Measurements from ENCODE around the gene SLC2A8.

SLC2A8 gene

DNA sequence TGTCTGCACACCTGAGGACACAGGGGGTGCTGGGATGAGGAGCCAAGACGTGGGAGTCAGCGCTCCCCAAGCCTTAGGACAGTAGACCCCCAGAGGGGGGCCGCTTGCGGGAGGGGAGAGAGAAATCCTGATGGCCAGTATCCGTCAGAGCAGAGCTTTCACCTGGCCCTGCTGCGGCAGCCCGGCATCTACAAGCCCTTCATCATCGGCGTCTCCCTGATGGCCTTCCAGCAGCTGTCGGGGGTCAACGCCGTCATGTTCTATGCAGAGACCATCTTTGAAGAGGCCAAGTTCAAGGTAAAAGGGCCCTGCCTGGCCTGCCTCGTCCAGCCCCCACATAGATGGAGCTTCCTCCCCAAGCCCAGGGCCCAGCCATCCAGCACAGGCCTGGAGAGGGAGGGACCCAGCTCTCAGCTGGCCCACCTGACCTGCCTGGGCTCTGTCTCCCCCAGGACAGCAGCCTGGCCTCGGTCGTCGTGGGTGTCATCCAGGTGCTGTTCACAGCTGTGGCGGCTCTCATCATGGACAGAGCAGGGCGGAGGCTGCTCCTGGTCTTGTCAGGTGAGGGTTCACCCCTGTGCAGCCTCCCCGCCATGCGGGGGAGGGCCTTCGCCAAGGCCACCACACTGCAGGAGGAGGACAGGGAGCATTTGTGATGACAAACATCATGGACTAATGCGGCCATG lies 6.7 kb downstream of the SLC2A8 start:
- DNase-seq, result no peak

DNA sequence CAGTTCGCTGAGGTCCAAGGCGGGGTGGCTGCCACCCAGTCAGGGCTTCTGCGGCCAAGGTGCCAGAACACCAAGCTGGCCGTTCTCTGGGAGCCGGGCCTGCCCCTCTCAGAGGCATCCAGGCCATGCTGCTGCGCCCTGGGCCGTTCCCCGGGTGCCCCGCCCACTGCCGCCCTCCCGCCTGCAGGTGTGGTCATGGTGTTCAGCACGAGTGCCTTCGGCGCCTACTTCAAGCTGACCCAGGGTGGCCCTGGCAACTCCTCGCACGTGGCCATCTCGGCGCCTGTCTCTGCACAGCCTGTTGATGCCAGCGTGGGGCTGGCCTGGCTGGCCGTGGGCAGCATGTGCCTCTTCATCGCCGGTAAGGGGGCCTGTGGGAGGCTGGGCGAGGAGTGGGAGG lies 7.7 kb downstream of the SLC2A8 start:
- no peak for DNase-seq

DNA sequence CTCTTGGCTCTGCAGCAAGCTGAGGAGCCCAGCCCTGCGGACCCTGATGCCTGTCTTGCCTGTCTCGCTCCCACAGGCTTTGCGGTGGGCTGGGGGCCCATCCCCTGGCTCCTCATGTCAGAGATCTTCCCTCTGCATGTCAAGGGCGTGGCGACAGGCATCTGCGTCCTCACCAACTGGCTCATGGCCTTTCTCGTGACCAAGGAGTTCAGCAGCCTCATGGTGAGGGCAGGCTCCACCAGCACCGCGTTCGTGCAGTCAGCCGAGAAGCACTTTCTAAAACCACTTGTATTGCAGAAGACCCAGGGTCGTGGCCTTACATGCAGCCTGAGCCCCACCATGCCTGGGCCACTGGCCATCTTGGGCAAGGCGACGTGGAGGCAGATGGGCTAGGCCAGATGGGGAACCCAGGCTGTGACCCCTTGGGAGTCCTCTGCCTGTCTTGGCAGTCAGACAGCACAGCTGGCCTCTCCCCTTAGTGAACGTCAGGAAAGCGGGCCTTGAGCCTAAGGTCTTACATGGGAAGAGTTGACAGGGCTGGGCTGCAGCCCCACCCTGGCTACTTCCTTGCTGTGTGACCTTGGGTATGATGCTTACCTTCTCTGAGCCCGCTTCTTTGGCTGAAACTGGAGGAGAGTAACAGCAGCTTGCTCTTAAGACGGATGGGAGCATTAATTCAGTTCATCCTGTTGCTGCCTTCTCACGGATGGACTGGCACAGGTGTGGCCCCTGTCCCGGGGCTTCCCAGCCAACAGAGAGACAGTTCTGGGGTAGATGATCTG lies 8.6 kb downstream of the SLC2A8 start:
- no peak for DNase-seq

DNA sequence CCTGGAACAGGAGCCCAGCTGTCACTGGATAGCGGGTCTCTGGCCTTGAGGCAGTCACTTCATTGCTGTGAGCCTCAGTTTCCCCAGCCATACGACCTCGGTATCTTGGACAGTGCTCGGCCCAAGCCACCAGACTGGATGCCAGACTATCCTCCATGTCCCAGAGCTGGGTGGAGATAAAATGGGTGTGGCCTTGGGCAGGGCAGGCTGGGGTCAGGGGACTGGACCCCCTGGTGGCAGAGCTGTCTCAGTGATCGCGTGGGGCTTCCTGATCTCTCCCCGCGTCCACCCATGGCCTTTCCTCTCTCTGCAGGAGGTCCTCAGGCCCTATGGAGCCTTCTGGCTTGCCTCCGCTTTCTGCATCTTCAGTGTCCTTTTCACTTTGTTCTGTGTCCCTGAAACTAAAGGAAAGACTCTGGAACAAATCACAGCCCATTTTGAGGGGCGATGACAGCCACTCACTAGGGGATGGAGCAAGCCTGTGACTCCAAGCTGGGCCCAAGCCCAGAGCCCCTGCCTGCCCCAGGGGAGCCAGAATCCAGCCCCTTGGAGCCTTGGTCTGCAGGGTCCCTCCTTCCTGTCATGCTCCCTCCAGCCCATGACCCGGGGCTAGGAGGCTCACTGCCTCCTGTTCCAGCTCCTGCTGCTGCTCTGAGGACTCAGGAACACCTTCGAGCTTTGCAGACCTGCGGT lies 10.0 kb downstream of the SLC2A8 start:
- no peak for DNase-seq

DNA sequence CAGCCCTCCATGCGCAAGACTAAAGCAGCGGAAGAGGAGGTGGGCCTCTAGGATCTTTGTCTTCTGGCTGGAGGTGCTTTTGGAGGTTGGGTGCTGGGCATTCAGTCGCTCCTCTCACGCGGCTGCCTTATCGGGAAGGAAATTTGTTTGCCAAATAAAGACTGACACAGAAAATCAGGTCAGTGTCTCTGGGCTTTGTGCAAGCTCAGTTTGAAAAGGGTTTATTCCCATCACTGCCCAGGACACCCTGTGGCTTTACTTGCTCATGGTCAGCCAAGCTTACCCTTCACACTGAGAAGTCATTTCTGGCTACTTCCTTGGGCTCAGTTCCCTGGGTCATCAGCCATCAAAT lies 10.5 kb downstream of the SLC2A8 start:
- no peak for DNase-seq

DNA sequence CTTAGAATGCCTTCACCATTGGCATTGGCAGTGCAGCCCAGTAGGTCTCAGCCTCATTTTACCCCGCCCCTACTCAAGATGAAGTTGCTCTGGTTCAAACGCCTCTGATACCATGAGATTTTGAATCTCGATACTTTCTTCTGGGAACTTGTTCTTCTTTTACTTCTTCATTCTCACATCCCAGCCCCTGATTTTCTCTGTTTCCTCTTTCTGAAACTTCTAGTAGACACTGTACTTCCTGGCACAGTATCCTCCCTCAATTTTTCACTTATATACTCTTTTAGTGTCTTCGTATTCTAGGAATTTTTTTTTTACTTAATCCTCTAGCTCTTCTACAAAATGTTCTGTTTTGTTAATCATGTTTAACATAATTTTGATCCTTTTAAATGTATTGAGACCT lies 14.2 kb downstream of the SLC2A8 start:
- DNase-seq, result peak; percentile 50 to 69 (median 62)

DNA sequence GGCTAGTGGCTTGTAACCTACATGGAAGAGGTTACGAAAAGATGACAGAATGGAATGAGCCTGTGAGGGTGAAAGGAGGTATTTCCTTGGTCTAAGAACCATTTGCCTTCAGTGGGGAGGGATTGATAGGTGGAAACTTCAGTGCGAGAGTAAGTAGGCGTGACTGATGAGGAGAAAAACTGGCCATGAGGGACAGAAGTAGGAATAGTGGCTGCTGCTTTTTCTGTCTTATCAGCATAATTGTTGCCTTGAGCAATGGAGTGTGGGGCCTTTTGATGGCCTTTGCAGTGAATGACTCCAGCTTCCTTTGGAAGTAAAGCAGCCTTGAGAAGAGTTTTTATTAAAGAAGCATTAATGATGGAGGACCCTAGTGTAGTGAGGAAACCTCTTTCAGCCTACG lies 18.2 kb downstream of the SLC2A8 start:
- no peak for DNase-seq

DNA sequence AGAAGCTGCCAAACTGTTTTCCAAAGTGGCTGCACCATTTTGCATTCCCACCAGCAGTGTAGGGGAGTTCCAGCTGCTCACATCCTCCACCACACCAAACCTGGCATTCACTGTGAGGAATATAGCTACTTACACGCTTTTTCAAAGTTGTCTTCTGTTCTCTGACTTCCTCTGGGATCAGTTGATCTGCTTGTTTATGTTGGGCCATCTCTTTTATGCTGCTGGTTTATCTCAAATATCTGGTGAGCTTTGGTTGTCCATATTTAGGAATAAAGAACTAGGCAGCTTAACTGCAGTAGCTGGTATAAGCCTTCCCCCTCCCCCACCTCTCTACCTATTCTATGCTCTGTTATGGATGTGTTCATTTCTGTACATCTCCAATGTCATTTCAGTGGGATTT lies 18.7 kb downstream of the SLC2A8 start:
- no peak for DNase-seq

DNA sequence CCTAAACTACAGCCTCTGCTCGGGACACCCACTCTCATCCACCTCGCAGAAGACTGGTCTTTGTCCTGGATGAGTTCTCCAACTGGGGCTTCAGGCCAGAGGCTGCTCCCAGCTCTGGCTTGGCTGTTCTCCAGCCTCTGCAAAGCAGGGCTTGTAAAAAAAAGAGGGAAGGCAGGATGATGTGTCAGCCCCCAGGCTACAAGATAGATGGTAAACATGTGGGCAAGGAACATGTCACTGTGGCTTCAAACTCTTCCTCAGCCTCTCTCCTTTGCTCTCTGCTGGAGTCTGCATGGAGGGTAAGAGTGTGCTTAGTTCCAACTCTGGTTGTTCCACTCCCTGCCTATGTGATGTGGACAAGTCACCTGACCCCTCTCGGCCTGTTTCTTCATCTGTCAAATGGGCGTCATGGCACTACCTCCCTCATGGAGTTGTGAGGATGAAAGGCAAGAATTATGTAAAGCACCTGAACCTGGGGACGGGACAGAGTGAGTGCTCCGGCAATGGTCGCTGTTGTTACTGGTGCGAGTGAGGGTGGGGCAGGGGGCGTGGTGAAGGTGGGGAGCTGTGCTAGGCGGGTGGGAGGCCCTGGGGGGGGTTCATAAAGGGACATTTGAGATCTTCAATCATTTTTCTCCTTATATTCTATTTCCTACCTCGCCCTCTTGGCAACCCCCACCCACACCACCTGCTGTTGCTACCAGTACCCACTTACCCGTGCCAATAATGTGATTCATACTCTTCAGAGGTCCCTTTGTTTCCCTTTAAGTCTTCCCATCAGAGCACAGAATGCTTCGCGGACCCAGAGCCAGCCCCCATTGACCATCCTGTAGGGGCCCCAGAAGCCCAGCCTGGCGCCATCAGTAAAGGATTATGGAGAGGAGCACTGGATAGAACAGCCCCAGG lies 20.4 kb downstream of the SLC2A8 start:
- no peak for DNase-seq

DNA sequence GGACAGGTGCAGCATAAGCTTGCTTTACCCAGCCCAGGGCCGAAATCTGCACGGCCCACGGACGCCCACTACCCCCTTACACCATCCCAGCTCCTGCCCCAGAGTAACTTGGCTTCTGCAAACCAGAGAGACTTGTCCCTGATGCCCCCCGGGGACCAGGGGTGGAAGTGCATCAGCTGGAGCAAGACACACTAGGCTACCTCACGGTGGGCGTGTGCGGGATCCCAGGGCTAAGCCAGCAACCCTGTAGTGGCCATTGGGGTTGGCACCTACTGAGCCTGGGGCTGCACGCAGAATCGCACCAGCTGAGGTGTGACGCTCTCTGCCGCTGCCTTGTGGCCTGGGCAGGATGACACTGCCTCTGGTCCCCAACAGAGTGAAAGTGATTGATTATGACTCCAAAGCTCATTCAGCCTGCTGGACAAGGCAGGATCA lies 21.1 kb downstream of the SLC2A8 start:
- peak; percentile 46 to 68 (median 46) for DNase-seq

DNA sequence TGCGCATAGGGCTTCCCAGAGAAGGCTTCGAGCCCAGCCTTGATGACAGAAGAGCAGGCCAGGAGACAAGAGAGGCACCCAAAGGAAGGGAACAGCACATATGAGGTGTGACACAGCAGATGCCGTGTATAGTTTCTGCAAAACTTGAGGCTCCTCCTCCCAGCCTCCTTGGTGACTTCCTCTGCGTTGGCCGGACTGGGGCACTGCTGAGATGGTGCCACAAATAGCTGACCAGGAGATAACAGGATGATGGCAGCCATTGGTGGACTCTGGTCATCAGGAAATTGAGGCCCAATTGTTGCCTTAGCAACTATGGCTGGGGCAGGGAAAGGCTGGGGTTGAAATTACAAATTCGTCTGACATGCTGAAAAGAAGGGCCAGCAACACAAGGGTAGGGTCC lies 22.4 kb downstream of the SLC2A8 start:
- DNase-seq, result peak in 2 of 3 donors; percentile 47 to 52

DNA sequence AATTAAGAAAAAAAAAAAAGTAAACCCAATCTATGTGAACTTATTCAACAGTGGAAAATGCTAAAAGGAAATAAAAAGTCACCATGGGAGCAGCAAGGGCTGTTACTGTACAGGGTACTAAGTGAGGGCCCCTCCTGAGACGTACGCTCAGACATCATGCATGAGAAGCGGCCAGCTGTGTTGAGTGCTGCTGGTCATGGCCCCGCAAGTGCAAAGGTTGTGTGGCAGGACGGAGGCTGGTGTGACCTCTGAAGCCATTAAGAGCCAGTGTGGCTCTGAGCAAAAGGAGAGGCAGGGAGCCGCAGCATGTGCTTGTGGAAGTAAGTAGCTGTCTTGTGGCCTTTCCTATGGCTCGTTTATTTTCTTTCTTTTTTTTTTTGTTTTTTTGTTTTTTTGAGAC lies 24.1 kb downstream of the SLC2A8 start:
- no peak for DNase-seq

DNA sequence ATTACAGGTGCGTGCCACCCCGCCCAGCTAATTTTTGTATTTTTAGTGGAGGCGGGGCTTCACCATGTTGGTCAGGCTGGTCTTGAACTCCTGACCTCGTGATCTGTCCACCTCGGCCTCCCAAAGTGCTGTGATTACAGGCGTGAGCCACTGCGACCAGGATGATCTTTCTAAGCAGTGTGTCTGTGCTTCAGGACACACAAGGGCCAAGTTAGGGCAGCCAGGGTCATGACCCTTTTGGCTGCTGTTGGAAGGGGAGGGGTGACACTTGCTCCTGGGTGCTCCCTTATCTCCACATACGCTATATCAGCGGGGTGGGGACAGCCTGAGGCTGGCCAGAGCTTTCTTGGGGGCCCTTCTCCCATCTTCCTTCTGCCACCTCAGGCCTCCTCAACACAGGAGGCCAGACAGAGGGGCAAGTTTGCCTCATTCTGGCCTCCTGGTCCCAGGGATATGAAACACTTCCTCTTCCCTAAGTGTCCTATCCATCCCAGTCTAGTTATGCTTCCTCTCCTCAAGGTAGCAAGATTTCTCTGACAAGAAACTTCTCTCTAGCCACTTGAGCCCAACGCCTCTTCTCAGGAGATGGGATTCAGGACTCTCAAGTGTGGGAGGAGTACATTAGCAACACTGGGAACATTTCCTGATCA lies 25.3 kb downstream of the SLC2A8 start:
- DNase-seq, result peak in 2 of 3 donors; percentile 26 to 28

DNA sequence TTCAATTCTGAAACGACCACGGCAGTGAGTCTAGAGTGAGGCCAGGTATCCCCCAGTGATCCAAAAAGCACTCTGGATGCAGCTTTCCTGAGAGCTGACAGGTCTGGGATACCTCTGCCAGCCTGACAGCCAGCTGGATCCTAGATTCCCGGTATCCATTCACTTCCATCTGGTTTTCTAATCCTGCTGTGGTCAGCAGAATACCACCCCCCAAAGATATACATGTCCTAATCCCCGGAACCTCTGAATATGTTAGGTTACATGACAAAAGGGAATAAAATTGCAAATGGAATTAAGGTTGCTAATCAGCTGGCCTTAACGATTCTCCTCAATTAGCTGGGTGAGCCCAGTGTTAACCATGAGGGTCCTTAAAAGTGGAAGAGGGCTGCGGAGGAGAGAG lies 25.8 kb downstream of the SLC2A8 start:
- no peak for DNase-seq

DNA sequence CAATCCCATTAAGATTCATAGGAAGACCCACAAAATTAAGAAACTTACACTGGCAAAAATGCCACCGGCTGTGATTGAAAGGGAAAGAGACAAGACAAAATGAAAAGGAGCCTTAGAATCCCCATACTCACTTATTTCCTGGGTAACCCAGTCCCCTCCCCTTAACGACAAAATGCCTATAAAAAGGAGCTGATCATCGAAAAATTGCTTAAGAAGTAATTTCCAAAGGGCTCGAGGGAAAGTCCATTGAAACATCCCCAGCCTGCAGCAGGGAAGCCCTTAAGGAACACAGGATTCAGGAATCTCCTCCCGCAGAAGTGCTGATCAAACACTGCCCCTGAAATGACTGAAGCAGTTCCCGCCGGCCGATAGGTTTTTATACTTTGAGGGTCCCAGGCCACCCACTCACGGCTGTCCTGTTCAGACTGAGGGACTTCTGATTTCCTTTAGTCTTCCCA lies 26.5 kb downstream of the SLC2A8 start:
- peak; percentile 84 to 89 (median 88) for DNase-seq

DNA sequence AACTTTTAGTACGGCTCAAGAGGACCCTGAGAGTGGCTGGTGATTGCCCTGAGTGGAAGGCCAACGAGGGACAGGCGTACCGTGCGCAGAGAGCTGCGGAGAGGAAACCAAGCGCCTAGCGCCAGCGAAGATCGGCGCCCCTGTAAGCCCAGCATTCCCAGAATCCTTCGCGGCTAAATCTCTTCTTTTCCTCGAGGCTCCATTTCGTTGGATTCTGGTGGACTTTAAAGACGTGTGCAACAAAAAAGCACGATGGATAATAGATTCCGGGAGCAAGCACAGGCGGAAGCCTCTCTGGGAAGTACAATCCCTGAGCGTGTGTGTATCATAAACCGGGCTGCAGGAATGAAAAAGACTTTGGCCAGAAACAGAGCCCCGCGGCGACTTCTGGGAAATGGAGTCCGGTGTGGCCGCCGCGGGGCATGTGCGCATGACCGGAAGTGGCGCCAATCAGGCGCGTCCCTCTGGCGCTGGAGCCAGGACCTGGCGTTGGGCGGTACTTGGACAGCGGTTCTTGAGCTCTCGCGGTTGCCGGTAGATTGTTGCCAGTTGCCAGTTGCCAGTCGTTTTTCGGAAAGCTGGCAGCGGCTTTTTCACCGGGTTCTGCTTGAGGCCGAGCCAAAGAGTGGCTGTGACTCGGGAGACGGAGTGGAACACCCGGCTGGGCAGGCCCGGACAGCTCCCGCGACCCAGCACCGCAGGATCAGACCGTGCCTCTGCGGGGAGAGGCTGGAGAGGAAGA lies 27.1 kb downstream of the SLC2A8 start, which contains the start of gene ZNF79:
TSS of gene ZNF79 (plus strand) at position 449 of the 742 bp plus-strand sequence. CDS start 406 bp downstream, outside the sequence.
- DNase-seq, result peak; percentile 93 to 96 (median 95)

DNA sequence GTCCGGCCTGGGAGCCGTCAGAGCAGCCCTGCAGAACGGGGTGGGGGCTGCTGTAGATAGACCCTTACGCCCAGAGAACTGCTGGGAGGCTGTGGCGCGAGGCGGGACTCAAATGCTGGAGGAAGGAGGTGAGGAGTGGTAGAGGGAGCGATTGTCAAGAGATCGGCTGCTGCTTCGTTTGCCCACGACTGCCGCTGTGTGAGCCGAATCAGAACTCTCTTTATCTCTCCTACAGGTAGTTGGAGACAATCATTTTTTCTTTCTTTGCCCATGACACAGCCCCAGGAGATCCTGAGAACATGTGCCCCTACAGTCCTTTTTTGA lies 27.7 kb downstream of the SLC2A8 start:
- no peak for DNase-seq

DNA sequence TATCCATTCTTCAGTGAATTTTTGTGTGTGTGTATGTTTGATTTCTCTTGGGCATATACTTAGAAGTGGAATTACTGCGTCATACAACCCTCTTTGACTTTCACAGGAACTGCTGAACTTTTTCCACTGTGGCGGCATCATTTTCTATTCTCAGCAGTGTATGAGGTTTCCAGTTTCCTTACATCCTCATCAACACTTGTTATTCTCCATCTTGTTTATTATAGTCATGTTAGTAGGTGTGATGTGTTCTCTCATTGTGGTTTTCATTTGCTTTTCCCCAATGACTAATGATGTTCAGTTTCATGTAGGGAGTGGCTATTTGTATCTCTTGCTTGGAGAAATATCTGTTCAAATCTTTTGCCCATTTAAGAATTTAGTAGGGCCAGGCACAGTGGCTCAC lies 29.8 kb downstream of the SLC2A8 start:
- DNase-seq, result peak; percentile 30 to 75 (median 43)

DNA sequence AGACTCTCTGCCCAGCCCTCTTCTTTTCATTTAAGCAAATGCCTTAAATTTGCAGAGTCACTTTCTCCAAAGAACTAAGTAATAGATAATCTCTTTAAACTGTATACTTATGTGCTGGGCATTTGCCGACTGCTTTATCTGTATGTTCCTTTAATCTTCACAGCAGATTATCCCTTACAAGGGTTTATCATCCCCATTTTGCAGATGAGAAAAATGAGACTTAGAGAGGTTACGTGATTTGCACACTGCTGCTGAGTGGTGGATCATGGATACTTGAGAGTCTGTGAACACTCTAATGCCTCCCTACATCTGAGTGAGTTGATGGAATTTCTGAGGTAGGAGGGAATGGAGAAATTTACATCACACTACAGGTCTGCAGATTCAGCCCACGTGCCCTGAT lies 31.4 kb downstream of the SLC2A8 start:
- DNase-seq, result no peak

DNA sequence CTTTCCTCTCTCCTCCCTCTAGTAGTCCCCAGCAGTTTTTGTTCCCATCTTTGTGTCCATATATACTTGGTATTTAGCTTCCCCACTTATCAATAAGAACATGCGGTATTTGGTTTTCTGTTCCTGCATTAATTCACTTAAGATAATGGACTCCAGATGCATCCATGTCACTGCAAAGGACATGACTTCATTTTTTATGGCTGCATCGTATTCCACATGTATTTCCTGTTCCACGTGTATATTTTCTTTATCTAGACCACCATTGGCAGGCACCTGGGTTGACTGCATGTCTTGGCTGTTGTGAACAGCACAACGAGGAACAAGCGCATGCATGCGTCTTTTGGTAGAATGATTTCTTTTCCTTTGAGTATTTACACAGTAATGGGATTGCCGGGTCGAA lies 33.4 kb downstream of the SLC2A8 start:
- DNase-seq, result no peak

DNA sequence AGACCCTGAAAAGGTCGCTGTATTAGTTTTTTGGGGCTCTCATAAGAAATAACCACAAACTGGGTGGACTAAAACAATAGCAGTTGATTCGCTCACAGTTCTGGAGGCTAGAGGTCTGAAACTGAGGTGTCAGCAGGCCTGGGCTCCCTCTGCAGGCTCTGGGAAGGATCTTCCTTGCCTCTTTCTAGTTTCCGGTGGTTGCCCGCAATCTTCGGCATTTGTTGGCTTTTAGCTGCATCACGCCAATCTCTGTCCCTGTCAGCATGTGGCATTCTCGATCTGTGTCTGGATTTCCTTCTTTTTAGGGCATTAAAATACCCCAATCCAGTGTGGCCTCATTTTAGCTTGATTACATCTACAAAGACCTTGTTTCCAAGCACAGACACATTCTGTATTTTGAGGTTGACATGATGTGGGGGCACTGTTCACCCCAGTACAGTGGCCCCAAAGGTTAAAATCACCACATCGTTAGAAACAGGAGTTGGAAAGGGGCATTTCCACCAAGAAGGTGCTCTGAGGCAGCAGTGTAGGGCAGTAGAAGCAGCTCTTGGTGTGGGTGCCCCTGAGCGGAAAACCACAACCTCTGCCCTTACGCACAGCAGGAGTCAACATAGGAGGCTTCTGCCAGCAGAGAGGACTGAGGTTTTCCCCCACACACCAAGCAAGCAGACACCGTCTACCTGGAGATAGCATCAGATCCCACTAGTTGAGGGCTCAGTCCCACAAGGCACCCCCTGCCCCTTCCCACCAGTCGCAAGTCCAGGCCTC lies 40.7 kb downstream of the SLC2A8 start:
- DNase-seq, result no peak

All from suppressor macrophage treated with lipopolysaccharide for 1 hour (primary cell).